ENCODE measurements around the gene DCAKD. TPM values are rescaled to one million over a fixed set of nuclear protein-coding genes. Genes with fewer than 3 reads are reported as not detected.
A peak's percentile ranks its signal among the peaks of the same experiment; 100 is the strongest.
"Not testable (repeated sequence)": the region's sequence is repeated elsewhere in the genome, so short reads cannot be mapped to it uniquely, and the experiment has no call there.

The DCAKD gene
- polyA plus RNA-seq, 2 donors = 11.8 to 15.8 TPM

DNA sequence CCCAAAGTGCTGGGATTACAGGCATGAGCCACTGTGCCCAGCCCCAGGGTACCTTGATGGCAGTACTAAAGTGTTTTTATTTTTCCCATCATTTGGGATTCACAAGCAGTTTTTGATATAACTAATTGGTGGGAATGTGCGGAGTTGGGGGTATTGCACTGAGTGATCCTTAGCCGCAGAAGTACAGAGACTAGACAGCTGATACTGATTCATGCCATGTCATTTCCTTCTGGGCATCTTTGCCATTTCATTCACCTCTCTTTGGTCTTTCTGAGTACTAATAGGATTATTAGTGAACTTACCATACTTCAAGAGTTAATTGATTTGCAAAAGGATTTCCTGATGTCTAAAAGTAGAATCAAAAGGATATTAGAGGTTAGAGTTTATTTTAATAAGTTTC, 19.4 kb upstream of the DCAKD start:
- Histone ChIP-seq H3K36me3 (ENCODE audit: control insufficient read depth in 2 of 2, insufficient read depth in 2 of 2, low read length in 1 of 2) (no peaks in the 10 kb centered on the region), H3K9me3 (ENCODE audit: control insufficient read depth in 2 of 2, insufficient read depth in 1 of 2, low read depth in 1 of 2, low read length in 1 of 2) (no peaks in the 10 kb centered on the region), H3K4me1 (ENCODE audit: control insufficient read depth in 2 of 2, insufficient read depth in 2 of 2, low read length in 1 of 2) (peaks cover 0 to 3% of the 10 kb centered on the region in 2 donors), H3K27me3 (ENCODE audit: control insufficient read depth in 1 of 2, insufficient read depth in 2 of 2, low read length in 2 of 2) (no peaks in the 10 kb centered on the region), H3K27ac (ENCODE audit: low read depth in 2 of 2, low read length in 1 of 2) (no peak overlapping the region), H3K4me3 (ENCODE audit: low read depth in 1 of 2, low read length in 2 of 2) (no peak overlapping the region)
- WGBS, 2 donors = 87 to 93% methylated on average over 2 of the region's 2 CpGs

DNA sequence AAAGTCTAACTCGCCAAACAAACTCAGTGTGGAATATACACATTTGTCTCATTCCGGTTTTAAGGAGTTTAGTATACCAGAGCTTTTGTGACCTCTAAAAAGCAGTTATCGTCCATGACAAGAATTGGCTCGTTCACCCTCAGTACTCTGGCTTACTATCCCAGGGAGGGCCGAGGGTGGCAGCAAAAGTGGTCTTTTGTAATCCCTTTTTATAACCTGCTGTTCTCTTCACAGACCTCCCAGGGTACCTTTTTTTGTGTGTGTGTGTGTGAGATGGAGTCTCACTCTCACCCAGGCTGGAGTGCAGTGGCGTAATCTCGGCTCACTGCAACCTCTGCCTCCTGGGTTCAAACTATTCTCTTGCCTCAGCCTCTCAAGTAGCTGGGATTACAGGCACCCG, 18.6 kb upstream of the DCAKD start:
- H3K9me3 ChIP-seq (ENCODE audit: control insufficient read depth in 2 of 2, insufficient read depth in 1 of 2, low read depth in 1 of 2, low read length in 1 of 2) = no peaks in the 10 kb centered on the region
- WGBS, 2 donors = 85 to 94% methylated on average over 8 of the region's 8 CpGs
- peaks cover 0 to 3% of the 10 kb centered on the region in 2 donors for H3K4me1 ChIP-seq (ENCODE audit: control insufficient read depth in 2 of 2, insufficient read depth in 2 of 2, low read length in 1 of 2)
- no peak overlapping the region for H3K27ac ChIP-seq (ENCODE audit: low read depth in 2 of 2, low read length in 1 of 2)
- no peaks in the 10 kb centered on the region for H3K27me3 ChIP-seq (ENCODE audit: control insufficient read depth in 1 of 2, insufficient read depth in 2 of 2, low read length in 2 of 2)
- no peak overlapping the region for H3K4me3 ChIP-seq (ENCODE audit: low read depth in 1 of 2, low read length in 2 of 2)
- no peaks in the 10 kb centered on the region for H3K36me3 ChIP-seq (ENCODE audit: control insufficient read depth in 2 of 2, insufficient read depth in 2 of 2, low read length in 1 of 2)

DNA sequence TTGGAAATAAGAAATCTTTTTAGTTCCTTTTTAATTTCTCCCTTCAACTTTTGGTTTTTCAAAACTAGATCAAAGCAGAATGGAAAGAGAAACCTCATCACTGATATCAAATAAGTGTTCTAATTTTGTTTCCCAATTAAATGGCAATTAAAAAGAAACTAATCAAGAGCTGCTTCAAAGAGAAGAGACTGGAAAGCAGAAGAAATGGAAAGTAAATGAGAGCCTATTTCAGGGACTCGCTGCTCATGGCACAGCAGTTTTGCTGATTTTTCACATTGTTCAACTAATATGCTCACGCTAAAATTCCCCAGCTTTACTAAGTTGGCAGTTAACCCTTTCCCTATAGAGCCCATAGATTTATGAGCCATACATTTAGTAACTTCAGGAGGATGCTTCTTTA, 16.2 kb upstream of the DCAKD start:
- H3K36me3 ChIP-seq (ENCODE audit: control insufficient read depth in 2 of 2, insufficient read depth in 2 of 2, low read length in 1 of 2) = no peaks in the 10 kb centered on the region
- H3K4me3 ChIP-seq (ENCODE audit: low read depth in 1 of 2, low read length in 2 of 2) = no peak overlapping the region
- H3K27me3 ChIP-seq (ENCODE audit: control insufficient read depth in 1 of 2, insufficient read depth in 2 of 2, low read length in 2 of 2) = no peaks in the 10 kb centered on the region
- H3K27ac ChIP-seq (ENCODE audit: low read depth in 2 of 2, low read length in 1 of 2) = no peak overlapping the region
- no peaks in the 10 kb centered on the region for H3K9me3 ChIP-seq (ENCODE audit: control insufficient read depth in 2 of 2, insufficient read depth in 1 of 2, low read depth in 1 of 2, low read length in 1 of 2)
- H3K4me1 ChIP-seq (ENCODE audit: control insufficient read depth in 2 of 2, insufficient read depth in 2 of 2, low read length in 1 of 2) = no peaks in the 10 kb centered on the region
- 74 to 81% methylated on average over 2 of the region's 2 CpGs for WGBS, 2 donors

DNA sequence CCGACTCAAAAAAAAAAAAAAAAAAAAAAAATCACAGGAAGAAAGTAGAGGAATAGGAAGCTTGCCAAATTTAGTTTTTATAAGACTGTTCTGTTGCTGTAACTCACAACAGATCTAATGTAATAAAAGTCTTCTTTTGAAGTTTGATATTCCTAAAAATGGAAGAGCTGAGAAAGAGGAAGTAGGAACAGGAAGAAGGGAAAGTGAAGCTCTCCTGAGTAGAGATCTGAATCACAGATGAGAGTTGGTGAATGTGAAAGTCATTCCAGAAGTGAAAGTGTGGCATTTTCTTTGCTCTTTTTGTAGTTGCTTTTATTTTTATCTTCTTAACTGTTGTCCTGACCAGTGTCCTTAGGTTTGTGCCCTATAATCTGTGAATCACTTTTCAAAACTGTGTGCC, 11.8 kb upstream of the DCAKD start:
- H3K36me3 ChIP-seq (ENCODE audit: control insufficient read depth in 2 of 2, insufficient read depth in 2 of 2, low read length in 1 of 2) = no peaks in the 10 kb centered on the region
- peaks cover 0 to 2% of the 10 kb centered on the region in 2 donors for H3K4me1 ChIP-seq (ENCODE audit: control insufficient read depth in 2 of 2, insufficient read depth in 2 of 2, low read length in 1 of 2)
- no peaks in the 10 kb centered on the region for H3K9me3 ChIP-seq (ENCODE audit: control insufficient read depth in 2 of 2, insufficient read depth in 1 of 2, low read depth in 1 of 2, low read length in 1 of 2)
- WGBS, 2 donors = 75 to 86% methylated on average over 1 of the region's 1 CpG
- H3K27ac ChIP-seq (ENCODE audit: low read depth in 2 of 2, low read length in 1 of 2) = no peak overlapping the region
- no peak overlapping the region for H3K4me3 ChIP-seq (ENCODE audit: low read depth in 1 of 2, low read length in 2 of 2)
- H3K27me3 ChIP-seq (ENCODE audit: control insufficient read depth in 1 of 2, insufficient read depth in 2 of 2, low read length in 2 of 2) = no peaks in the 10 kb centered on the region

DNA sequence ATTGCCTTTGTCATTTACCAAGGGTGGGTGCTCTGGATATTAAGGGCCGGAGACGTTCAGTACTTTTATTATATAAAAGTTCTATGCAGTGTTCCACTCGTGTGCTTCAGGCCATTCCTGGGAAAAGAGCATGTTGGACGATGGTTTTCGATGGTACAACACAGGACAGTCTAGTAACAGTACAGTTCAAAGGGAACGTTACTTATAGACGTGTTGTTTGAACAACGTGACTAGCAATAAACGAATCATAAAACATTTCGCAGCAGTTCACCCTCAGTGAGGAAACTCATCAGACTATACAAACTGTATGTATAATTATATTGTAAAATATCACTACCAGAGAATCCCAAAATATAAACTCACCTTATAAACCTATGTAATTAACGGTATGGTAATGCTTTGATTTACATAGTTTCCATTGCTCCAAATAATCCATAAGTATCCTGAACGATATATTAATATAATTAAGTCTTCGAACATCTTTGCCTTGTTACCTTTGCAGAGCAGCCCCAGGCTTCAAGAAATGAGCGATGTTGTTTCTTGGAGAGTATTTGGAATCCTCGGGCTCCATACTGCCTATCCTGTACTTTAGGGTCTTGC, 10.3 kb upstream of the DCAKD start:
- Histone ChIP-seq H3K4me1 (ENCODE audit: control insufficient read depth in 2 of 2, insufficient read depth in 2 of 2, low read length in 1 of 2) (peaks cover 0 to 2% of the 10 kb centered on the region in 2 donors), H3K4me3 (ENCODE audit: low read depth in 1 of 2, low read length in 2 of 2) (peak overlapping the region; percentile 78 to 91), H3K27ac (ENCODE audit: low read depth in 2 of 2, low read length in 1 of 2) (peak overlapping the region; percentile 20 to 98), H3K9me3 (ENCODE audit: control insufficient read depth in 2 of 2, insufficient read depth in 1 of 2, low read depth in 1 of 2, low read length in 1 of 2) (no peaks in the 10 kb centered on the region), H3K36me3 (ENCODE audit: control insufficient read depth in 2 of 2, insufficient read depth in 2 of 2, low read length in 1 of 2) (no peaks in the 10 kb centered on the region), H3K27me3 (ENCODE audit: control insufficient read depth in 1 of 2, insufficient read depth in 2 of 2, low read length in 2 of 2) (no peaks in the 10 kb centered on the region)
- WGBS, 2 donors = 10% methylated on average over 15 of the region's 15 CpGs

DNA sequence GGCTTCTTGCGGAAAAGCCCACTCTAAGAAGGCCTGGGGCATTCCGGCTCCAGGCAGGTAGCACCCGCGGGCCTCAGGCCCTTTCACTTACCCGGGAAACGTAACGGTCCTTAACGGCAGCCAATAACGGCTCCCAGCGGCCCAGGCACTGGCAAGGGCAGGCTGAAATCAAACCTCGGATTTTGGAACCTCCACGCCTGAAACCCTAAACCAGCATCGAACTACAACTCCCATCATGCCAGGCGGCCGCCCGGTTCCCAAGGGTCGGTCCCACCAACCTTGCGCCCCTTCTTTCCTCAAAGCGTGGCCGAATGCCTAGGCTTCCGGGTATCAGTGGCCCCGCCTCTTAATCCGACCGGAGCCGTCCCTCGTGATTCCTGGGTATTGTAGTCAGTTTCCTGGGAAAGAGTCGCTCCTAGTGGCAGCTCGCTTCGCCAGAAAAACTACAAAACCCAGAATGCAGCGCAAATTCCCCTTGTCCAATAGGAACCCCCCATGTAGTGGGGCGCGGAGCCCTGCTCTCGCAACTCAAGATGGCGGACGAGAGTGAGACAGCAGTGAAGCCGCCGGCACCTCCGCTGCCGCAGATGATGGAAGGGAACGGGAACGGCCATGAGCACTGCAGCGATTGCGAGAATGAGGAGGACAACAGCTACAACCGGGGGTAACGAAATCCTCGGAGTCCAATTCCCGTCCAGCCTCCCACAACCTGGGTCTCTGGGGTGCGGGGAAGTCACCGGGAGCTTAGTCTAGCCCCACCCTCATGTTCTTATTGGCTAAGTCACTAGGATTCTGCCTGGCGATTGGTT, 9.6 kb upstream of the DCAKD start, which contains the start of gene NMT1:
NMT1 (plus strand) TSS at position 521 of the 809 bp plus-strand sequence; CDS start at position 534, 13 bp downstream.
- Histone ChIP-seq H3K27ac (ENCODE audit: low read depth in 2 of 2, low read length in 1 of 2) (peak within 1 kb of the TSS; percentile 91 to 98), H3K36me3 (ENCODE audit: control insufficient read depth in 2 of 2, insufficient read depth in 2 of 2, low read length in 1 of 2) (no peaks in the 10 kb centered on the region), H3K4me3 (ENCODE audit: low read depth in 1 of 2, low read length in 2 of 2) (peak within 1 kb of the TSS; percentile 90 to 91), H3K4me1 (ENCODE audit: control insufficient read depth in 2 of 2, insufficient read depth in 2 of 2, low read length in 1 of 2) (peaks cover 0 to 2% of the 10 kb centered on the region in 2 donors), H3K9me3 (ENCODE audit: control insufficient read depth in 2 of 2, insufficient read depth in 1 of 2, low read depth in 1 of 2, low read length in 1 of 2) (no peaks in the 10 kb centered on the region), H3K27me3 (ENCODE audit: control insufficient read depth in 1 of 2, insufficient read depth in 2 of 2, low read length in 2 of 2) (no peaks in the 10 kb centered on the region)
- 0 to 1% methylated on average over 50 of the region's 50 CpGs for WGBS, 2 donors

DNA sequence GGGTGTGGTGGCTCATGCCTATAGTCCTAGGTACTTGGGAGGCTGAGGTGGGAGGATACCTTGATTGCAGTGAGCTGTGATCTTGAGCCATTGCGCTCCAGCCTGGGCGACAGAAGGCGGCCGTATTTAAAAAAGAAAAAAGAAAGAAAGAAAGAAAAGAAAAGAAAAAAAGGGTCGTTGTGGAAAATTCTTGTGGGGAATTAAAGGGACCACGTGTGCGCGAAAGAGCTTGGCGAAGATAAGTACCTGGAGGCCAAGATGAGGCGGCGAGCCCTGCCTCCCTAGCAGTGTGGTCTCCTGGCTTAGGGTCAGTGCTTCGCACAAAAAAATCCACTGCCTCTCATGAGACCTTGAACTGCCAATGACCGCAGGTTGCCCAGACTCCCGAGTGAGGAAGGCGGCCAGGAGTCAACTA, 9.0 kb upstream of the DCAKD start:
- peaks cover 0 to 2% of the 10 kb centered on the region in 2 donors for H3K4me1 ChIP-seq (ENCODE audit: control insufficient read depth in 2 of 2, insufficient read depth in 2 of 2, low read length in 1 of 2)
- no peaks in the 10 kb centered on the region for H3K27me3 ChIP-seq (ENCODE audit: control insufficient read depth in 1 of 2, insufficient read depth in 2 of 2, low read length in 2 of 2)
- WGBS, 2 donors = 7 to 9% methylated on average over 15 of the region's 15 CpGs
- no peaks in the 10 kb centered on the region for H3K36me3 ChIP-seq (ENCODE audit: control insufficient read depth in 2 of 2, insufficient read depth in 2 of 2, low read length in 1 of 2)
- peak overlapping the region; percentile 90 to 91 for H3K4me3 ChIP-seq (ENCODE audit: low read depth in 1 of 2, low read length in 2 of 2)
- no peaks in the 10 kb centered on the region for H3K9me3 ChIP-seq (ENCODE audit: control insufficient read depth in 2 of 2, insufficient read depth in 1 of 2, low read depth in 1 of 2, low read length in 1 of 2)
- H3K27ac ChIP-seq (ENCODE audit: low read depth in 2 of 2, low read length in 1 of 2) = peak overlapping the region; percentile 84 to 91

DNA sequence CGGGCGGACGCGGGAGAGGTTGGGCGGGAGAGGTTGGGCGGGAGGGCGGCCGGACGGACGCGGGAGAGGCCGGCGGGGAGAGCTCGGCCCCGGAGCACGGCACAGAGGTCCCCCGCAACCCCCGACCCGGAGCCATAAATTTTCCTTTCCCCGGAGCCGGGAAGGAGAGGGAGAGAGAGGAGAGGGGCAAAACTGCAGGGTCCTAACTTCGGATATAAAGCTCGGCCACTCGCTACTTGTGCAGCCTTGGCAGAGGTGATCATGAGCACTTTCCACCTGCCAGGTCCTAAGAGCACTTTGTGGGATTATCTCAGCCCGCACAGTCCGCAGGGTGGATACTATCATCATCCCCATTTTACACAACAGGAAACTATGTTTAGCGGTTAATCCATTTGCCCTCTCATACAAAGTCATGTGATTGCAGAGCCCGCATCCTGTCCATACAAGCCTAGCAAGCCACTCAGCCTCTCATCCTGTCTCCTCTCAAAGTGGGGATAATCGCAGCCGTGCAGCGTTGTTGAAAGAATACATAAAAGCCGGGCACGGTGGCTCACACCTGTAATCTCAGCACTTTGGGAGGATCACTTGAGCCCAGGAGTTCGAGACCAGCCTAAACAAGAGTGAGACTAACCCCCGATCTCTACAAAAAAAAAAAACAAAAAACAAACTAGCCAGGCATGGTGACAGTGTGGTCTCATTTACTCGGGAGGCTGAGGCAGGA, 780 bp upstream of the DCAKD start:
- H3K27me3 ChIP-seq (ENCODE audit: control insufficient read depth in 1 of 2, insufficient read depth in 2 of 2, low read length in 2 of 2) = no peaks in the 10 kb centered on the region
- peak overlapping the region; percentile 49 to 60 for H3K4me3 ChIP-seq (ENCODE audit: low read depth in 1 of 2, low read length in 2 of 2)
- peaks cover 0 to 3% of the 10 kb centered on the region in 2 donors for H3K4me1 ChIP-seq (ENCODE audit: control insufficient read depth in 2 of 2, insufficient read depth in 2 of 2, low read length in 1 of 2)
- H3K9me3 ChIP-seq (ENCODE audit: control insufficient read depth in 2 of 2, insufficient read depth in 1 of 2, low read depth in 1 of 2, low read length in 1 of 2) = no peaks in the 10 kb centered on the region
- peak overlapping the region; percentile 94 to 99 for H3K27ac ChIP-seq (ENCODE audit: low read depth in 2 of 2, low read length in 1 of 2)
- H3K36me3 ChIP-seq (ENCODE audit: control insufficient read depth in 2 of 2, insufficient read depth in 2 of 2, low read length in 1 of 2) = no peaks in the 10 kb centered on the region
- 8 to 17% methylated on average over 23 to 36 of the region's 36 CpGs for WGBS, 2 donors

DNA sequence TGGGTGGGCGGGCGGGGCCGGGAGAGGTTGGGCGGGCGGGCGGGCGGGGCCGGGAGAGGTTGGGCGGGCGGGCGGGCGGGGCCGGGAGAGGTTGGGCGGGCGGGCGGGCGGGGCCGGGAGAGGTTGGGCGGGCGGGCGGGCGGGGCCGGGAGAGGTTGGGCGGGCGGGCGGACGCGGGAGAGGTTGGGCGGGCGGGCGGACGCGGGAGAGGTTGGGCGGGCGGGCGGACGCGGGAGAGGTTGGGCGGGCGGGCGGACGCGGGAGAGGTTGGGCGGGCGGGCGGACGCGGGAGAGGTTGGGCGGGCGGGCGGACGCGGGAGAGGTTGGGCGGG, 254 bp upstream of the DCAKD start:
- H3K4me3 ChIP-seq (ENCODE audit: low read depth in 1 of 2, low read length in 2 of 2) = peak overlapping the region; percentile 49 to 60
- H3K27me3 ChIP-seq (ENCODE audit: control insufficient read depth in 1 of 2, insufficient read depth in 2 of 2, low read length in 2 of 2); H3K36me3 ChIP-seq (ENCODE audit: control insufficient read depth in 2 of 2, insufficient read depth in 2 of 2, low read length in 1 of 2); H3K9me3 ChIP-seq (ENCODE audit: control insufficient read depth in 2 of 2, insufficient read depth in 1 of 2, low read depth in 1 of 2, low read length in 1 of 2); H3K4me1 ChIP-seq (ENCODE audit: control insufficient read depth in 2 of 2, insufficient read depth in 2 of 2, low read length in 1 of 2): not testable (repeated sequence)
- 0% methylated on average over 2 of the region's 54 CpGs for WGBS, 2 donors
- peak overlapping the region; percentile 94 to 99 for H3K27ac ChIP-seq (ENCODE audit: low read depth in 2 of 2, low read length in 1 of 2)
